Loucy (cell line): ENCODE measurements around the gene CNOT2.

Source experiments
- H2AFZ ChIP-seq: fragments of 200-600 bp; sonication (generic); 2 replicates; pipeline ENCODE4 v1.6.0; 2016; ENCODE audit warnings: antibody characterized with exemption, mild to moderate bottlenecking, low read length, moderate library complexity
- H3F3A ChIP-seq: fragments of 200-600 bp; 2 replicates; pipeline ENCODE4 v1.6.0; 2016; ENCODE audit warnings: antibody characterized with exemption, low read depth, mild to moderate bottlenecking
- H3K27me3 ChIP-seq: fragments of 200-600 bp; sonication (generic); 2 replicates; pipeline ENCODE4 v1.6.1; 2014; ENCODE audit warnings: low read length, mild to moderate bottlenecking; ENCODE audit not compliant: insufficient read depth, poor library complexity, severe bottlenecking
- H3K36me3 ChIP-seq: fragments of 200-600 bp; sonication (generic); 2 replicates; pipeline ENCODE4 v1.6.1; 2016; ENCODE audit warnings: low read length; ENCODE audit not compliant: insufficient read depth
- H3K4me1 ChIP-seq: fragments of 200-600 bp; sonication (generic); 2 replicates; pipeline ENCODE4 v1.5.1; 2014; ENCODE audit warnings: low read length, mild to moderate bottlenecking; ENCODE audit not compliant: insufficient read depth, poor library complexity, severe bottlenecking
- H3K4me2 ChIP-seq: fragments of 200-600 bp; sonication (generic); 2 replicates; pipeline ENCODE4 v1.6.0; 2014; ENCODE audit warnings: antibody characterized with exemption, low read length, low read depth, mild to moderate bottlenecking; ENCODE audit not compliant: poor library complexity, severe bottlenecking
- H3K4me3 ChIP-seq: fragments of 200-600 bp; sonication (generic); 2 replicates; pipeline ENCODE4 v1.5.1; 2014; ENCODE audit warnings: low read length, mild to moderate bottlenecking, mixed read lengths; ENCODE audit not compliant: poor library complexity, severe bottlenecking
- H3K79me2 ChIP-seq: fragments of 200-600 bp; sonication (generic); 2 replicates; pipeline ENCODE4 v1.6.1; 2014; ENCODE audit warnings: low read length; ENCODE audit not compliant: insufficient read depth
- H3K9ac ChIP-seq: fragments of 200-600 bp; sonication (generic); 2 replicates; pipeline ENCODE4 v1.6.0; 2014; ENCODE audit warnings: mild to moderate bottlenecking, low read depth, low read length, moderate library complexity; ENCODE audit not compliant: poor library complexity, severe bottlenecking
- H3K9me2 ChIP-seq: fragments of 200-600 bp; sonication (generic); replicated peaks from 2 replicates; pipeline ENCODE4 v1.6.1; 2016; ENCODE audit warnings: low read depth, low read length, mixed read lengths
- H3K9me3 ChIP-seq: fragments of 200-600 bp; sonication (generic); 2 replicates; pipeline ENCODE4 v1.6.1; 2014; ENCODE audit warnings: mild to moderate bottlenecking, antibody characterized with exemption, low read length, low read depth; ENCODE audit not compliant: insufficient read depth
- H4K20me1 ChIP-seq: fragments of 200-600 bp; sonication (generic); 2 replicates; pipeline ENCODE4 v1.6.0; 2014; ENCODE audit warnings: antibody characterized with exemption, low read length, mild to moderate bottlenecking; ENCODE audit not compliant: insufficient read depth, poor library complexity, severe bottlenecking
- EZH2phosphoT487 ChIP-seq: fragments of 200-600 bp; IDR thresholded peaks from 2 replicates; pipeline ENCODE4 v1.6.1; 2018; ENCODE audit warnings: antibody characterized with exemption, mild to moderate bottlenecking, moderate library complexity, borderline replicate concordance
- TF ChIP-seq, protein P1 (sequence below): fragments of 200-600 bp; sonication (generic); conservative IDR thresholded peaks from 2 replicates; pipeline ENCODE4 v1.5.1; 2014; ENCODE audit warnings: mild to moderate bottlenecking, antibody characterized with exemption, low read length

CNOT2 gene

DNA sequence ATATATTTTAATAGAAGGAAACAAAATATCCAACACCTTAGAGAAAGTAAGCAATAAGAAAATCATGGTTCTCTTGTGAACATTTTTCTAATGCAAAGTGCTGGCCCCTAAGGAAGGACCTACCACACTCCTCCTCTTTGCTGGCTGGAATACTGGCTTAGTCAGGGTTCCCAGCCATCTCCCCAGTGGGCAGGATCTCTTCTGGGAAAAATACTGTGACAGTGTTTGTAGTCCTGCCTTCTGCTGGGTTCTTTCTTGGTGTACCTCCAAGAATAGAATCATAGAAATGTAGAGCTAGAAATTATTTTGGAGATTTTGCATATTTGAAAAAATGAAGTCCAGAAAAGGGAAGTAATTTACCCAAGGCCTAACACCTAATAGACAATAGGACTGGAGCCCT, 154.8 kb downstream of the CNOT2 start:
- TF ChIP-seq EZH2phosphoT487: no peak
- TF ChIP-seq, protein P1, sequence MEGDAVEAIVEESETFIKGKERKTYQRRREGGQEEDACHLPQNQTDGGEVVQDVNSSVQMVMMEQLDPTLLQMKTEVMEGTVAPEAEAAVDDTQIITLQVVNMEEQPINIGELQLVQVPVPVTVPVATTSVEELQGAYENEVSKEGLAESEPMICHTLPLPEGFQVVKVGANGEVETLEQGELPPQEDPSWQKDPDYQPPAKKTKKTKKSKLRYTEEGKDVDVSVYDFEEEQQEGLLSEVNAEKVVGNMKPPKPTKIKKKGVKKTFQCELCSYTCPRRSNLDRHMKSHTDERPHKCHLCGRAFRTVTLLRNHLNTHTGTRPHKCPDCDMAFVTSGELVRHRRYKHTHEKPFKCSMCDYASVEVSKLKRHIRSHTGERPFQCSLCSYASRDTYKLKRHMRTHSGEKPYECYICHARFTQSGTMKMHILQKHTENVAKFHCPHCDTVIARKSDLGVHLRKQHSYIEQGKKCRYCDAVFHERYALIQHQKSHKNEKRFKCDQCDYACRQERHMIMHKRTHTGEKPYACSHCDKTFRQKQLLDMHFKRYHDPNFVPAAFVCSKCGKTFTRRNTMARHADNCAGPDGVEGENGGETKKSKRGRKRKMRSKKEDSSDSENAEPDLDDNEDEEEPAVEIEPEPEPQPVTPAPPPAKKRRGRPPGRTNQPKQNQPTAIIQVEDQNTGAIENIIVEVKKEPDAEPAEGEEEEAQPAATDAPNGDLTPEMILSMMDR: no peak

DNA sequence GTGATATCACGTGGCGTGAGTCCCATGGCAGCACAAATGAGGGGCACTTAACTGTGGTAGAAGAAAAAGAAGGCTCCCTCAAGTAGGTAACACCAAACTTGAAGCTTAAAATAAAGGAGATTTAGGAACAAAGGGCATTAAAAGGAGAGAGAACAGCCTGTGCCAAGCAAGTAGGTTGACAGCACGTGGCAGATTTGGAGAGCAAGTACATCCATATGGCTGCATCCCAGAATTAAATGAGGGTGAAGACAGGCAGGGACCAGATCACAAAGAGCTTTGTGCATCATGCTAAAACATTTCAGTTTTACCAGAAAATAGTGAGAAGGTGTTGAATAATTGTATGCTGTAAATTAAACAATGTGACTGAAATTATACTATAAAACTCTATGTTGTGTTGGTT, 155.6 kb downstream of the CNOT2 start:
- Histone ChIP-seq H3F3A (no peaks in the 10 kb centered on the region), H3K9ac (no peak overlapping the region), H3K4me2 (no peak overlapping the region), H3K79me2 (no peaks in the 10 kb centered on the region), H3K4me1 (no peaks in the 10 kb centered on the region), H4K20me1 (no peaks in the 10 kb centered on the region), H3K36me3 (peaks cover 19% of the 10 kb centered on the region; the same call in 1 of the 2 replicates), H3K27me3 (no peaks in the 10 kb centered on the region), H2AFZ (no peak overlapping the region), H3K4me3 (no peak overlapping the region), H3K9me3 (no peaks in the 10 kb centered on the region), H3K9me2 (no peaks in the 10 kb centered on the region)
- TF ChIP-seq EZH2phosphoT487: no peak
- TF ChIP-seq, protein P1: no peak

More for the DNA sequence above, 154.8 kb downstream of the CNOT2 start:
- H3K9me2 ChIP-seq: no peaks in the 10 kb centered on the region
- H3K9ac ChIP-seq: no peak overlapping the region
- H3K4me3 ChIP-seq: no peak overlapping the region
- no peak overlapping the region for H3K4me2 ChIP-seq
- H2AFZ ChIP-seq: no peak overlapping the region
- H3K79me2 ChIP-seq: no peaks in the 10 kb centered on the region
- H3K36me3 ChIP-seq: peaks cover 19% of the 10 kb centered on the region; the same call in 1 of the 2 replicates
- no peaks in the 10 kb centered on the region for H3K9me3 ChIP-seq
- H3K27me3 ChIP-seq: no peaks in the 10 kb centered on the region
- H4K20me1 ChIP-seq: no peaks in the 10 kb centered on the region
- no peaks in the 10 kb centered on the region for H3K4me1 ChIP-seq
- H3F3A ChIP-seq: no peaks in the 10 kb centered on the region

DNA sequence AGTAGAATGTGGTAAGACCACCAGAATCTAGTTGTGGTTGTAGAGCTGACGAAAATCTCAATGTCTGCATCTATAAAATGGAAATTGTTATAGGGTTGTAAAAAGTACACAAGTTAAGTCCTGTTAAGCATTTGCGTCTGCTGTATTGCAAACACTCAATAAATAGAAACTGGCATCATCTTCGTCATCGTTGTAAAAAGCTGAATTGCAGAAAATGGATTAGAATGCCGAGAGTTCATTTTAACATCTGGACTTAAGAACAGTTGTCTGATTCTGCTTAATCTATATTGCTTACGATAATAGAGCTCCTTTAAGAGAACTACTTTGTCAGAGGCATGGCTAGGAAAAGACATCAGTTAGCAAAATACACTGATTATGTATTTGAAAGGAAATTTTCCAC, 156.1 kb downstream of the CNOT2 start:
- no peak overlapping the region for H3K4me2 ChIP-seq
- no peaks in the 10 kb centered on the region for H3K9me3 ChIP-seq
- H3K4me1 ChIP-seq: no peaks in the 10 kb centered on the region
- H3K9ac ChIP-seq: no peak overlapping the region
- no peak overlapping the region for H2AFZ ChIP-seq
- no peaks in the 10 kb centered on the region for H3K9me2 ChIP-seq
- TF ChIP-seq, protein P1: no peak
- no peak for TF ChIP-seq EZH2phosphoT487
- no peaks in the 10 kb centered on the region for H3F3A ChIP-seq
- no peaks in the 10 kb centered on the region for H3K79me2 ChIP-seq
- H4K20me1 ChIP-seq: no peaks in the 10 kb centered on the region
- H3K4me3 ChIP-seq: no peak overlapping the region
- H3K27me3 ChIP-seq: no peaks in the 10 kb centered on the region
- H3K36me3 ChIP-seq: peaks cover 19% of the 10 kb centered on the region; the same call in 1 of the 2 replicates
